ENCODE results near the gene MSANTD7. TPM values are rescaled to one million over a fixed set of nuclear protein-coding genes. Genes with fewer than 3 reads are reported as not detected.
"Not testable (repeated sequence)": the region's sequence is repeated elsewhere in the genome, so short reads cannot be mapped to it uniquely, and the experiment has no call there.

The MSANTD7 gene
- total and polyA plus RNA-seq, 2 donors from 2014 or later, result 2.8 to 9.5 TPM

GRCh38 chr10:14860791-14861190, 22.7 kb downstream of the MSANTD7 start:
- no peak overlapping the region for H3K27ac ChIP-seq (ENCODE audit: low read depth in 2 of 2, low read length in 2 of 2)
- no peak overlapping the region for H3K9ac ChIP-seq (ENCODE audit: low read length in 3 of 3)
- intact Hi-C loops (cut with DNase I), result no loop called here
- FAIRE-seq, result no peak
- no peak overlapping the region for H3K4me3 ChIP-seq (ENCODE audit: low read length in 3 of 3)
- H3K36me3 ChIP-seq (ENCODE audit: control insufficient read depth in 2 of 3, insufficient read depth in 3 of 3, low read length in 3 of 3), result peaks cover 0 to 7% (median 0%) of the 10 kb centered on the region in 3 donors
- no peaks in the 10 kb centered on the region for H3K4me1 ChIP-seq (ENCODE audit: control insufficient read depth in 2 of 3, insufficient read depth in 2 of 3, low read depth in 1 of 3, low read length in 3 of 3)
- H3K9me3 ChIP-seq (ENCODE audit: control insufficient read depth in 2 of 3, insufficient read depth in 1 of 3, low read length in 3 of 3), result no peaks in the 10 kb centered on the region
- no peaks in the 10 kb centered on the region for H3K27me3 ChIP-seq (ENCODE audit: control insufficient read depth, insufficient read depth, low read length)
- no peak for TF ChIP-seq CTCF (IDR thresholded peaks at IDR 0.05; ENCODE audit: borderline replicate concordance, extremely low read depth, insufficient read depth)
- no peak for DNase-seq

GRCh38 chr10:14864466-14864865, 26.4 kb downstream of the MSANTD7 start:
- H3K9me3 ChIP-seq (ENCODE audit: control insufficient read depth in 2 of 3, insufficient read depth in 1 of 3, low read length in 3 of 3); H3K4me1 ChIP-seq (ENCODE audit: control insufficient read depth in 2 of 3, insufficient read depth in 2 of 3, low read depth in 1 of 3, low read length in 3 of 3); intact Hi-C loops (cut with DNase I); H3K4me3 ChIP-seq (ENCODE audit: low read length in 3 of 3); H3K27me3 ChIP-seq (ENCODE audit: control insufficient read depth, insufficient read depth, low read length); H3K27ac ChIP-seq (ENCODE audit: low read depth in 2 of 2, low read length in 2 of 2); FAIRE-seq; H3K9ac ChIP-seq (ENCODE audit: low read length in 3 of 3); H3K36me3 ChIP-seq (ENCODE audit: control insufficient read depth in 2 of 3, insufficient read depth in 3 of 3, low read length in 3 of 3); DNase-seq: not testable (repeated sequence)

GRCh38 chr10:14864871-14865270, 26.8 kb downstream of the MSANTD7 start:
- intact Hi-C loops (cut with DNase I); H3K4me1 ChIP-seq (ENCODE audit: control insufficient read depth in 2 of 3, insufficient read depth in 2 of 3, low read depth in 1 of 3, low read length in 3 of 3); H3K27ac ChIP-seq (ENCODE audit: low read depth in 2 of 2, low read length in 2 of 2); FAIRE-seq; H3K9me3 ChIP-seq (ENCODE audit: control insufficient read depth in 2 of 3, insufficient read depth in 1 of 3, low read length in 3 of 3); H3K4me3 ChIP-seq (ENCODE audit: low read length in 3 of 3); H3K9ac ChIP-seq (ENCODE audit: low read length in 3 of 3); DNase-seq; H3K27me3 ChIP-seq (ENCODE audit: control insufficient read depth, insufficient read depth, low read length): not testable (repeated sequence)
- H3K36me3 ChIP-seq (ENCODE audit: control insufficient read depth in 2 of 3, insufficient read depth in 3 of 3, low read length in 3 of 3), result peaks cover 2 to 10% (median 10%) of the 10 kb centered on the region in 3 donors

GRCh38 chr10:14873090-14873760, 35.1 kb downstream of the MSANTD7 start:
- intact Hi-C loops (cut with DNase I), result no loop called here
- TF ChIP-seq CTCF (IDR thresholded peaks at IDR 0.05; ENCODE audit: borderline replicate concordance, extremely low read depth, insufficient read depth), result no peak
- Histone ChIP-seq H3K9ac (ENCODE audit: low read length in 3 of 3) (no peak overlapping the region), H3K27ac (ENCODE audit: low read depth in 2 of 2, low read length in 2 of 2) (no peak overlapping the region), H3K4me1 (ENCODE audit: control insufficient read depth in 2 of 3, insufficient read depth in 2 of 3, low read depth in 1 of 3, low read length in 3 of 3) (peaks cover 0 to 2% (median 0%) of the 10 kb centered on the region in 3 donors), H3K27me3 (ENCODE audit: control insufficient read depth, insufficient read depth, low read length) (no peaks in the 10 kb centered on the region), H3K9me3 (ENCODE audit: control insufficient read depth in 2 of 3, insufficient read depth in 1 of 3, low read length in 3 of 3) (no peaks in the 10 kb centered on the region), H3K4me3 (ENCODE audit: low read length in 3 of 3) (no peak overlapping the region), H3K36me3 (ENCODE audit: control insufficient read depth in 2 of 3, insufficient read depth in 3 of 3, low read length in 3 of 3) (peaks cover 0 to 13% (median 2%) of the 10 kb centered on the region in 3 donors)
- FAIRE-seq (no peak), DNase-seq (no peak)

All from kidney (tissue), 14 donors.